GM12874 (cell line): Measurements from ENCODE around the gene TNS3.

ENCODE experiments used
- TF ChIP-seq, protein P1 (sequence below): IDR thresholded peaks from 2 replicates; pipeline ENCODE4 v1.5.1; 2011; ENCODE audit warnings: low read depth, mild to moderate bottlenecking, control low read depth, low read length, moderate library complexity; ENCODE audit not compliant: insufficient read depth

The TNS3 gene

DNA sequence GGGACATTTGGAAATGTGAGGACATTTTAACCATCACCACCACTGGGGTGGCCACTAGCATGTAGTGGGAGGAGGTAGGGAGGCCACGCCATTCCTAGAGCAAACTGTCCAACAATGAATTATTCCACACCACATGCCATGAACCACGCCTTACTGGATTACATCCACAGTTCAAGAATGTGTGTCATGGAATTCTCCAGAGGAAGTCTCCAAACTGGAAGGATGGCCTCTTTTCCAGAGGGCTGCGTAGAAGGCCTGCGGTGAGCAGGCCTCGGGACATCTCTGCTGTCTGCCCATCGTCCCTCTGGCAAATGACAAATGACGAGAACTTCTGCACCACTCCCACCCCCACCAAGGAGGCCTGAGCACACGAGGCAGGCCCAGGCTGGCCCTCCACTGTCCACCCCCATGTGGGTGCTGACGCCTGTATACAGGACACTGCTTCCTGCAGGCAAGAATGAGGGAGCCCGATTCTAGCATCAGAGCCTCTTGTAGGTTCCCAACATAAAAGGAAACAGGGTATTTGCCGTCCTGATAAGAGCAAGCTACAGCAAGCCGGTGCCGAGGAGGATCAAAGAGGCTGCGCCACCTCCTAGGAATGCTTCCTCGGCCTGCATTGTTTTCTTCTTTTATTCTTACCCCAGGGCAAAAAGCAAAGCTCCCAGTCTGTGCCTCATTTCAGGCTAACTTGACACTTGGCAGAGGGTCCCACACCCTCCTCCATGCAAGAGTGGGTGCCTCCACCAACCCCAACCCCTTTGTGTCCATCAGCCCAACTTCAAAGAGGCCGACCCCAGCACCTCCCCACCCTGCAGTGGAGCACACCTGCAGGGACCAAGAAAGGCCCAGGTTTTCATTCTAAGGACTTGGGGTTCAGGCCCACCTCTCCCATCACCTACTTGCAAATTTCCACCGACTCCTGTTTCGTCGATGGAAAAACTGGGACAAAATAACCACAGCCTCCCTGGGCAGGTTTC lies 23.9 kb downstream of the TNS3 start:
- TF ChIP-seq, protein P1, sequence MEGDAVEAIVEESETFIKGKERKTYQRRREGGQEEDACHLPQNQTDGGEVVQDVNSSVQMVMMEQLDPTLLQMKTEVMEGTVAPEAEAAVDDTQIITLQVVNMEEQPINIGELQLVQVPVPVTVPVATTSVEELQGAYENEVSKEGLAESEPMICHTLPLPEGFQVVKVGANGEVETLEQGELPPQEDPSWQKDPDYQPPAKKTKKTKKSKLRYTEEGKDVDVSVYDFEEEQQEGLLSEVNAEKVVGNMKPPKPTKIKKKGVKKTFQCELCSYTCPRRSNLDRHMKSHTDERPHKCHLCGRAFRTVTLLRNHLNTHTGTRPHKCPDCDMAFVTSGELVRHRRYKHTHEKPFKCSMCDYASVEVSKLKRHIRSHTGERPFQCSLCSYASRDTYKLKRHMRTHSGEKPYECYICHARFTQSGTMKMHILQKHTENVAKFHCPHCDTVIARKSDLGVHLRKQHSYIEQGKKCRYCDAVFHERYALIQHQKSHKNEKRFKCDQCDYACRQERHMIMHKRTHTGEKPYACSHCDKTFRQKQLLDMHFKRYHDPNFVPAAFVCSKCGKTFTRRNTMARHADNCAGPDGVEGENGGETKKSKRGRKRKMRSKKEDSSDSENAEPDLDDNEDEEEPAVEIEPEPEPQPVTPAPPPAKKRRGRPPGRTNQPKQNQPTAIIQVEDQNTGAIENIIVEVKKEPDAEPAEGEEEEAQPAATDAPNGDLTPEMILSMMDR: no peak

DNA sequence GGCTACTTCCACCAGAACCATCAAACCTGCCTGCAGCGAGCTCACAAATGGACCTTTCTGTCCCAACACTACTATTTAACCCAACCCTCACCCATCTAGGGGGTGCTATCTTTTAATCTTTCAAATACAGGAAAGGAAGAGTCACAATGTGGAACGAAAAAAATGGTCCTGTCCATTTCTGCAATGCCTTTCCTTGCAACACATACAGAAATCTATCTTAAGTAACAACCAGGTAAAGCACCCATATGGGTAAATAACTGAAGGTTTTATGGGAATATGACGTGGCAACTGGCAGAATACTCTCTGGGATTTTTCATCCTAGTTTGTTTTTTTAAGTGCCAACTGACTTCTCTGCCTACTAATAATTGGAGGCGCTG lies 24.6 kb downstream of the TNS3 start:
- TF ChIP-seq, protein P1: no peak

DNA sequence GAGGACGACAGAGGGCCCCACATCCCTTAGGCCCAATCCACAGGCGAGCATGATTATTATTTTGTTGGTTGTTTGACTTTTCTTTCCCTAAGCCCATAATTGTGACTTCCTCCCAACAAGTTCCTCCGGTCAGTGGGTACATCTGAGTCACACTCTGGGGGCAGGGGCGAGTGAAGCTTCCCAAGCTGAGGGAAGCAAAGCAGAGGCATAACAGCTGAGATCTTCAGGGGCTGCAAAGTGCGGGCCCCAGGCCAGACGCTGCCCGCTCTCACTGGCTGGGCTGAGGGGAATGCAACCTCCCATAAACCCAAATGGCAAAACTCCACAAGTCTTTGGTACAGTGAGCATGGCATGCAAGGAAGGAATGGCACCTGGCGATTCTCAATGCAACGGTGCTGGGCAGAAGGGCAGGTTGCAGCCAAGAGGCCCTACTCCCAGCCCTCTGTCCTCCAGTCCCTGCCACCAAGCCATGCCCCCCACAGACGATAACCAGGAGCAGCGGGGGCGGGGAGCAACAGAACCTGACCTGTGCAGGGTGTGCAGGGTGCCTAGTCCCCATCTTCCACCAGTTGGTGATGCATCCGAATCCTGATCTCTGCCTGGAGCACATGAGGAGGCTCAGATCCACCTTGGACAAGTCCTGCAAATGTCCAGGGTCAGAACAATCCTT lies 25.3 kb downstream of the TNS3 start:
- TF ChIP-seq, protein P1: no peak

DNA sequence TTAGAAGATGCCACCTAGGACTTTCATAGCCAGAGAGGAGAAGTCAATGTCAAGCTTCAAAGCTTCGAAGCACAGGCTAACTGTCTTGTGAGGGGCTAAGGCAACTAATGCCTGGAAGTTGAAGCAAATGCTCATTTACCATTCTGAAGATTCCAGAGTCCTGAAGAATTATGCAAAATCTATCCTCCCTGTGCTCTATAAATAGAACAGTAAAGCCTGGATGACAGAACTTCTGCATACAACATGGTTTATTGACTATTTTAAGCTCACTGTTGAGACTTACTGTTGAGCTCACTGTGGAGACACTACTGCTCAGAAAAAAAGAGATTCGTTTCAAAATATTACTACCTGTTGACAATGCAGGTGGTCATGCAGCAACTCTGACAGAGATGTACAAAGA lies 28.6 kb downstream of the TNS3 start:
- TF ChIP-seq, protein P1: no peak

DNA sequence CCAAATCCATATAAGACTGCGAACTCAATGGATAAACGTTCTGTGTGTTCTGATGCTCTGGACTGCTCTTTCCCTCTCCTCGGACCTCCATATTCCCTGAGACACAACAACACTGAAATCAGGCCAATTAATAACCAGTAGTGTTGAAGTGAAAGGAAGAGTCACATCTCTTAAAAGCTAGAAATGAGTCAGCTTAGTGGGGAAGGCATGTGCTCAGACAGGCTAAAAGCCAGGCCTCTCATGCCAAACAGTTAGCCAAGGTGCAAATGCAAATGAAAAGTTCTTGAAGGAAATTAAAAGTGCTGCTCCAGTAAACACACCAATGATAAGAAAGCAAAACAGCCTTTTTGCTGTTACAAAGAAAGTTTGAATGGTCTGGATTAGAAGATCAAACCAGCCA lies 29.3 kb downstream of the TNS3 start:
- TF ChIP-seq, protein P1: no peak

DNA sequence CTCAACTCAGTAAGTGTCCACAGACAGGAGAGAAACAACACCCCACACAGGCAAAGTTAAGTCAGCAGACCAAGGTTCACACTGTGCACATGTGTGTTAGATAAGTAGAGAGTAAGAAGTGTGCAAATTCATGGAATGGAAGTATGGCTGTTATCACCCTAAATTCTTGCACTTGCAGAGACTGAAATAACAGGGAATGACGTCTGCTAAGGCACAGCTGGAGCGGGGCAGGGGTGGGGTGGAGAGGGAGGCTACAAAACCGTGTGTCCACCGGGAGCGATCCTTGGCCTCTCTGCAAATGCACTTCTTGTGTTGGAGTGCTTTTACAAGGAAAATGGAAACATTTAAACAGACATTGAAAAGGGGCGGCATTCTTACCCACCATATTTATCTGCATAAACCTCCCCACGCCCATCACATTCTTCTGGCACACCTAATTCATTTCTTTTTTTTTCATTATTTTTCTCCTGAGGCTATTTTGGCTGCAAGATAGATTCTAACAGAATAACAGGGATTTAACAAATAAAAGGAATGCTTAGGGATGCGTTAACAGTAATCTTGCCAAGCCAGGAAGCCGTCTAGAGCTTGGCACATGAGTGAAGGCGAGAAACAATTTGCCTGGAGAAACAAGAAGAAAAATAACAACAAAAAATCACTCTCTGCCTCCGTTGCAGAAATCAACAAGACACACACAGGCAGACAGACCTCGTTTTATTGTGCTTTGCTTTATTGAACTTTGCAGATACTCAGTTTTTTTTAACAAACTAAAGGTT lies 30.1 kb downstream of the TNS3 start:
- TF ChIP-seq, protein P1: no peak
